Heart right ventricle (tissue), 16 donors: ENCODE data around the gene ZNF281. TPM values are rescaled to one million over a fixed set of nuclear protein-coding genes. Genes with fewer than 3 reads are reported as not detected.
"Not testable (repeated sequence)": the region's sequence is repeated elsewhere in the genome, so short reads cannot be mapped to it uniquely, and the experiment has no call there.

Source experiments
- ATAC-seq, 8 donors: fragments of 200-7000 bp; cut with Tn5 transposase; one replicate each; pipeline ENCODE4 v1.9.1; 2020; ENCODE audit warnings: mild to moderate bottlenecking in 8 of 8, moderate library complexity in 8 of 8, moderate number of reproducible peaks in 1 of 8
- DNase-seq, 2 donors: peaks; one replicate each; pipeline ENCODE4 v3.0.0-alpha.2; 2020
- H3K27ac ChIP-seq, 10 donors: fragments of 200-600 bp; sonication (generic) in 2 of 10; one replicate each; pipeline versions ENCODE4 v1.5.0 to v1.8.0; 2020 to 2022; ENCODE audit warnings: mild to moderate bottlenecking in 3 of 10
- H3K27me3 ChIP-seq, 7 donors: fragments of 200-600 bp; one replicate each; pipeline ENCODE4 v1.8.0; 2021 to 2022; ENCODE audit warnings: mild to moderate bottlenecking in 2 of 7
- H3K36me3 ChIP-seq, 9 donors: fragments of 200-600 bp; sonication (generic) in 1 of 9; one replicate each; pipeline versions ENCODE4 v1.5.0 to v1.8.0; 2020 to 2022; ENCODE audit warnings: mild to moderate bottlenecking in 2 of 9
- H3K4me1 ChIP-seq, 9 donors: fragments of 200-600 bp; sonication (generic) in 1 of 9; one replicate each; pipeline versions ENCODE4 v1.5.0 to v1.8.0; 2020 to 2022; ENCODE audit warnings: mild to moderate bottlenecking in 4 of 9
- H3K4me3 ChIP-seq, 10 donors: fragments of 200-600 bp; sonication (generic) in 2 of 10; one replicate each; pipeline versions ENCODE4 v1.5.0 to v1.8.0; 2020 to 2022; ENCODE audit warnings: mild to moderate bottlenecking in 7 of 10, moderate library complexity in 2 of 10
- H3K9me3 ChIP-seq, 11 donors: fragments of 200-600 bp in 10 of 11; sonication (generic) in 2 of 11; one replicate each; pipeline versions ENCODE4 v1.5.0 to v1.8.0; 2013 to 2022; ENCODE audit warnings: mild to moderate bottlenecking in 2 of 11, control low read depth in 1 of 11, moderate library complexity in 1 of 11
- CTCF ChIP-seq, 9 donors: fragments of 200-600 bp; sonication (generic) in 2 of 9; IDR thresholded peaks; one replicate each; pipeline versions ENCODE4 v1.5.0 to v1.8.0; 2021 to 2022; ENCODE audit warnings: antibody characterized with exemption in 9 of 9, mild to moderate bottlenecking in 5 of 9, moderate library complexity in 1 of 9
- WGBS, 2 donors: extraction: QIAGEN DNeasy Blood & Tissue Kit; methylation state at CpG; one replicate each; pipeline ENCODE4 v1.1.7; 2013; ENCODE audit warnings: inconsistent platforms in 1 of 2; 5-methylcytosine and 5-hydroxymethylcytosine counted together
- intact Hi-C, 10 donors: fragments of 100-400 bp; cut with DNase I; formaldehyde crosslinking; loops; one replicate each; pipeline versions ENCODE4 v1.11.1 to v1.14.2; 2022
- polyA plus RNA-seq, 2 donors: library from polyadenylated mRNA; stranded (reverse); fragments of 200-250 nt; gene quantifications; one replicate each; pipeline ENCODE4 v1.2.3, GENCODE V29; 2013
- total RNA-seq, 10 donors: library from RNA; stranded (reverse); fragmentation: NEBNext Ultra II Directional in 3 of 10; extraction: Animal tissue kit (Norgen Biotek cat#: 25700) in 3 of 10; gene quantifications; one replicate each; pipeline versions ENCODE4 v1.2.1 to v1.2.4, GENCODE V29; 2021 to 2023
- donor health status: Arrhythmogenic right ventricular cardiomyopathy.
- donor health status: ischemic (EF 13 %, LVEDD 7.1; RV severe dilation, severe dysfunction).
- donor health status: healthy with polysubstance abuse.
- donor health status: DM: no; HTN: yes; CAD: no.
- donor health status: DM: no; HTN: no; CAD: no.
- donor health status: ischemic (EF 25% LVEDD 6.9; RV normal size, moderate dysfunction).
- donor health status: ischemic (EF 25% LVEDD 5.7; RV mildly dilated, moderate dysfunction).
- donor health status: healthy.
- donor health status: DM: yes; HTN: yes; CAD: no.
- donor health status: Ischemic cardiomyopathy.
- donor health status: ischemic (EF 35%, LVEDD 5.7; RV mildly dilated, moderate dysfunction).
- donor health status: nonischemic (EF 11% LVEDD 7.7; RV severe dilation, severe dysfunction).
- donor health status: DM: yes; HTN: yes; CAD: no.
- donor health status: PGD.
- donor health status: ischemic (EF 29% LVEDD 5.4; RV normal size, mild dysfunction).
- donor health status: nonischemic (EF 23%, LVEDD 6.1; RV moderate dilation, normal function).

The ZNF281 gene
- total and polyA plus RNA-seq, 12 donors, result 2.8 to 11.7 (median 8.8) TPM

GRCh38 chr1:200442023-200442422 lies 32.2 kb upstream of the ZNF281 start:
- no peak overlapping the region for H3K27ac ChIP-seq
- intact Hi-C loops, result no loop called here
- TF ChIP-seq CTCF (IDR thresholded peaks at IDR 0.05), result no peak

GRCh38 chr1:200438911-200439310 lies 29.1 kb upstream of the ZNF281 start:
- DNase-seq (no peak), ATAC-seq (no peak)
- no peaks in the 10 kb centered on the region for H3K36me3 ChIP-seq
- no peak overlapping the region for H3K4me3 ChIP-seq
- TF ChIP-seq CTCF (IDR thresholded peaks at IDR 0.05), result no peak
- intact Hi-C loops, result no loop called here
- H3K9me3 ChIP-seq, result peaks cover 0 to 3% (median 0%) of the 10 kb centered on the region in 11 donors
- H3K27me3 ChIP-seq, result no peaks in the 10 kb centered on the region
- WGBS, 2 donors, result 69 to 72% methylated on average over 1 of the region's 1 CpG
- H3K4me1 ChIP-seq, result no peaks in the 10 kb centered on the region
- H3K27ac ChIP-seq, result no peak overlapping the region

More at GRCh38 chr1:200442023-200442422, 32.2 kb upstream of the ZNF281 start:
- DNase-seq (no peak), ATAC-seq (no peak)
- Histone ChIP-seq H3K36me3 (no peaks in the 10 kb centered on the region), H3K9me3 (peaks cover 0 to 3% (median 0%) of the 10 kb centered on the region in 11 donors), H3K4me3 (no peak overlapping the region), H3K27me3 (no peaks in the 10 kb centered on the region), H3K4me1 (no peaks in the 10 kb centered on the region)
- WGBS, 2 donors, result 86 to 87% methylated on average over 2 of the region's 2 CpGs

GRCh38 chr1:200438413-200438812 lies 28.6 kb upstream of the ZNF281 start:
- H3K9me3 ChIP-seq, H3K27ac ChIP-seq, H3K27me3 ChIP-seq, H3K4me3 ChIP-seq, H3K36me3 ChIP-seq, DNase-seq, H3K4me1 ChIP-seq, ATAC-seq, intact Hi-C loops: not testable (repeated sequence)
- 94 to 95% methylated on average over 7 of the region's 7 CpGs for WGBS, 2 donors

- intact Hi-C loops, result no loop called here
- H3K4me3 ChIP-seq, result peak overlapping the region in 3 of 10 donors; percentile 1 to 11 (median 6)
- no peak for ATAC-seq
Observed at GRCh38 chr1:200437556-200438203, 27.8 kb upstream of the ZNF281 start.

More at GRCh38 chr1:200437556-200438203, 27.8 kb upstream of the ZNF281 start:
- no peaks in the 10 kb centered on the region for H3K36me3 ChIP-seq
- H3K27me3 ChIP-seq, result no peaks in the 10 kb centered on the region
- WGBS, 2 donors, result 73 to 80% methylated on average over 5 of the region's 5 CpGs
- no peak overlapping the region for H3K27ac ChIP-seq
- peaks cover 0 to 3% (median 0%) of the 10 kb centered on the region in 11 donors for H3K9me3 ChIP-seq
- no peaks in the 10 kb centered on the region for H3K4me1 ChIP-seq
- no peak for DNase-seq
- no peak for TF ChIP-seq CTCF (IDR thresholded peaks at IDR 0.05)
